ENCODE measurements around the gene OXNAD1.

DNA sequence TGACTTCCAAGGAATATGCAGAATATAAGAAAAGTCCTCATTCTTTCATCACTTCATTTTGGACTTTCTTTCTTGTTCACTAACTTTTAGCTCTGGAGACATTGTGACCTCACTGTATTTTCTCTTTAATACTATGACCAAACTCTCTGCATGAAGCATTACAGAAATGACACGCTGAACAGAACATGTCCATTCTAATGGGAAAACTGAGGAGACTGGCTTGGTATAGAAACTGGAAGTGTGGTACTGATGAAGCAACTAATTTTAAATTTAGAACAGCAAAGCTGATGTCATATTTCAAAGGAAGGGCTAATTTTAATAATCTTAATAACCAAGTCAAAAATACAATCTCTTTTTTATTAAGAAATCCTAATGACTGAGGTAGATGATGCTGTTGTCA, 5.0 kb upstream of the OXNAD1 start:
- TF ChIP-seq, protein P1, sequence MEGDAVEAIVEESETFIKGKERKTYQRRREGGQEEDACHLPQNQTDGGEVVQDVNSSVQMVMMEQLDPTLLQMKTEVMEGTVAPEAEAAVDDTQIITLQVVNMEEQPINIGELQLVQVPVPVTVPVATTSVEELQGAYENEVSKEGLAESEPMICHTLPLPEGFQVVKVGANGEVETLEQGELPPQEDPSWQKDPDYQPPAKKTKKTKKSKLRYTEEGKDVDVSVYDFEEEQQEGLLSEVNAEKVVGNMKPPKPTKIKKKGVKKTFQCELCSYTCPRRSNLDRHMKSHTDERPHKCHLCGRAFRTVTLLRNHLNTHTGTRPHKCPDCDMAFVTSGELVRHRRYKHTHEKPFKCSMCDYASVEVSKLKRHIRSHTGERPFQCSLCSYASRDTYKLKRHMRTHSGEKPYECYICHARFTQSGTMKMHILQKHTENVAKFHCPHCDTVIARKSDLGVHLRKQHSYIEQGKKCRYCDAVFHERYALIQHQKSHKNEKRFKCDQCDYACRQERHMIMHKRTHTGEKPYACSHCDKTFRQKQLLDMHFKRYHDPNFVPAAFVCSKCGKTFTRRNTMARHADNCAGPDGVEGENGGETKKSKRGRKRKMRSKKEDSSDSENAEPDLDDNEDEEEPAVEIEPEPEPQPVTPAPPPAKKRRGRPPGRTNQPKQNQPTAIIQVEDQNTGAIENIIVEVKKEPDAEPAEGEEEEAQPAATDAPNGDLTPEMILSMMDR (conservative IDR thresholded peaks at IDR 0.05; ENCODE audit: low read length), result no peak
- TF ChIP-seq EZH2phosphoT487 (IDR thresholded peaks at IDR 0.05; ENCODE audit: borderline replicate concordance), result no peak
